ENCODE data around the gene STK35. TPM values are rescaled to one million over a fixed set of nuclear protein-coding genes. Genes with fewer than 3 reads are reported as not detected.

STK35 gene
- total and polyA plus RNA-seq, 9 of the 15 experiments (the other 6 are each of a cell fraction or from before 2014, with no cell fraction given), result 1.0 to 11.0 (median 6.3) TPM

- TF ChIP-seq, protein P1, sequence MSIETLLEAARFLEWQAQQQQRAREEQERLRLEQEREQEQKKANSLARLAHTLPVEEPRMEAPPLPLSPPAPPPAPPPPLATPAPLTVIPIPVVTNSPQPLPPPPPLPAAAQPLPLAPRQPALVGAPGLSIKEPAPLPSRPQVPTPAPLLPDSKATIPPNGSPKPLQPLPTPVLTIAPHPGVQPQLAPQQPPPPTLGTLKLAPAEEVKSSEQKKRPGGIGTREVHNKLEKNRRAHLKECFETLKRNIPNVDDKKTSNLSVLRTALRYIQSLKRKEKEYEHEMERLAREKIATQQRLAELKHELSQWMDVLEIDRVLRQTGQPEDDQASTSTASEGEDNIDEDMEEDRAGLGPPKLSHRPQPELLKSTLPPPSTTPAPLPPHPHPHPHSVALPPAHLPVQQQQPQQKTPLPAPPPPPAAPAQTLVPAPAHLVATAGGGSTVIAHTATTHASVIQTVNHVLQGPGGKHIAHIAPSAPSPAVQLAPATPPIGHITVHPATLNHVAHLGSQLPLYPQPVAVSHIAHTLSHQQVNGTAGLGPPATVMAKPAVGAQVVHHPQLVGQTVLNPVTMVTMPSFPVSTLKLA (conservative IDR thresholded peaks at IDR 0.05), result peak; percentile 66 to 81
- TF ChIP-seq ZNF778 (CRISPR knock-in tag; IDR thresholded peaks at IDR 0.05) (no peak), ETV1 (tag; conservative IDR thresholded peaks at IDR 0.05; ENCODE audit: low read depth) (peak; percentile 98), ZBED1 (IDR thresholded peaks at IDR 0.05) (no peak), TOE1 (IDR thresholded peaks at IDR 0.05; ENCODE audit: borderline replicate concordance) (peak; percentile 99), TOE1 (CRISPR knock-in tag; IDR thresholded peaks at IDR 0.05; ENCODE audit: borderline replicate concordance, low read depth) (no peak), MIER1 (IDR thresholded peaks at IDR 0.05; ENCODE audit: low read depth) (peak; percentile 71; the same call in 1 of the 2 replicates), NFIX (CRISPR knock-in tag; IDR thresholded peaks at IDR 0.05; ENCODE audit: low read depth) (no peak), GTF2E2 (tag; IDR thresholded peaks at IDR 0.05) (no peak), POLR2A (conservative IDR thresholded peaks at IDR 0.05) (peak; percentile 80), CREB1 (IDR thresholded peaks at IDR 0.05) (0 out of 2 replicates have a peak, but pooled peaks have one; percentile 15), CREB1 (CRISPR knock-in tag; IDR thresholded peaks at IDR 0.05) (peak; percentile 33; the same call in 1 of the 2 replicates), KLF6 (CRISPR knock-in tag; IDR thresholded peaks at IDR 0.05; ENCODE audit: borderline replicate concordance) (no peak), ELF2 (CRISPR knock-in tag; IDR thresholded peaks at IDR 0.05) (peak; percentile 90), EP400 (IDR thresholded peaks at IDR 0.05) (peak; percentile 70), RB1 (IDR thresholded peaks at IDR 0.05; ENCODE audit: low read depth) (peak; percentile 38; the same call in 1 of the 2 replicates), ZNF830 (CRISPR knock-in tag; IDR thresholded peaks at IDR 0.05) (no peak)
- TF ChIP-seq, protein P2, sequence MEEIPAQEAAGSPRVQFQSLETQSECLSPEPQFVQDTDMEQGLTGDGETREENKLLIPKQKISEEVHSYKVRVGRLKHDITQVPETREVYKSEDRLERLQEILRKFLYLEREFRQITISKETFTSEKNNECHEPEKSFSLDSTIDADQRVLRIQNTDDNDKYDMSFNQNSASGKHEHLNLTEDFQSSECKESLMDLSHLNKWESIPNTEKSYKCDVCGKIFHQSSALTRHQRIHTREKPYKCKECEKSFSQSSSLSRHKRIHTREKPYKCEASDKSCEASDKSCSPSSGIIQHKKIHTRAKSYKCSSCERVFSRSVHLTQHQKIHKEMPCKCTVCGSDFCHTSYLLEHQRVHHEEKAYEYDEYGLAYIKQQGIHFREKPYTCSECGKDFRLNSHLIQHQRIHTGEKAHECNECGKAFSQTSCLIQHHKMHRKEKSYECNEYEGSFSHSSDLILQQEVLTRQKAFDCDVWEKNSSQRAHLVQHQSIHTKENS (CRISPR knock-in tag; IDR thresholded peaks at IDR 0.05), result no peak
- TF ChIP-seq, protein P3, sequence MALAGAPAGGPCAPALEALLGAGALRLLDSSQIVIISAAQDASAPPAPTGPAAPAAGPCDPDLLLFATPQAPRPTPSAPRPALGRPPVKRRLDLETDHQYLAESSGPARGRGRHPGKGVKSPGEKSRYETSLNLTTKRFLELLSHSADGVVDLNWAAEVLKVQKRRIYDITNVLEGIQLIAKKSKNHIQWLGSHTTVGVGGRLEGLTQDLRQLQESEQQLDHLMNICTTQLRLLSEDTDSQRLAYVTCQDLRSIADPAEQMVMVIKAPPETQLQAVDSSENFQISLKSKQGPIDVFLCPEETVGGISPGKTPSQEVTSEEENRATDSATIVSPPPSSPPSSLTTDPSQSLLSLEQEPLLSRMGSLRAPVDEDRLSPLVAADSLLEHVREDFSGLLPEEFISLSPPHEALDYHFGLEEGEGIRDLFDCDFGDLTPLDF (CRISPR knock-in tag; IDR thresholded peaks at IDR 0.05), result no peak
- TF ChIP-seq, protein P4, sequence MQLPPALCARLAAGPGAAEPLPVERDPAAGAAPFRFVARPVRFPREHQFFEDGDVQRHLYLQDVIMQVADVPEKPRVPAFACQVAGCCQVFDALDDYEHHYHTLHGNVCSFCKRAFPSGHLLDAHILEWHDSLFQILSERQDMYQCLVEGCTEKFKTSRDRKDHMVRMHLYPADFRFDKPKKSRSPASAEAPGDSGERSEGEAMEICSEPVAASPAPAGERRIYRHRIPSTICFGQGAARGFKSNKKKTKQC (CRISPR knock-in tag; IDR thresholded peaks at IDR 0.05), result 0 out of 2 replicates have a peak, but pooled peaks have one; percentile 13
- TF ChIP-seq, protein P5, sequence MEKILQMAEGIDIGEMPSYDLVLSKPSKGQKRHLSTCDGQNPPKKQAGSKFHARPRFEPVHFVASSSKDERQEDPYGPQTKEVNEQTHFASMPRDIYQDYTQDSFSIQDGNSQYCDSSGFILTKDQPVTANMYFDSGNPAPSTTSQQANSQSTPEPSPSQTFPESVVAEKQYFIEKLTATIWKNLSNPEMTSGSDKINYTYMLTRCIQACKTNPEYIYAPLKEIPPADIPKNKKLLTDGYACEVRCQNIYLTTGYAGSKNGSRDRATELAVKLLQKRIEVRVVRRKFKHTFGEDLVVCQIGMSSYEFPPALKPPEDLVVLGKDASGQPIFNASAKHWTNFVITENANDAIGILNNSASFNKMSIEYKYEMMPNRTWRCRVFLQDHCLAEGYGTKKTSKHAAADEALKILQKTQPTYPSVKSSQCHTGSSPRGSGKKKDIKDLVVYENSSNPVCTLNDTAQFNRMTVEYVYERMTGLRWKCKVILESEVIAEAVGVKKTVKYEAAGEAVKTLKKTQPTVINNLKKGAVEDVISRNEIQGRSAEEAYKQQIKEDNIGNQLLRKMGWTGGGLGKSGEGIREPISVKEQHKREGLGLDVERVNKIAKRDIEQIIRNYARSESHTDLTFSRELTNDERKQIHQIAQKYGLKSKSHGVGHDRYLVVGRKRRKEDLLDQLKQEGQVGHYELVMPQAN (IDR thresholded peaks at IDR 0.05; ENCODE audit: borderline replicate concordance), result peak; percentile 33; the same call in 1 of the 2 replicates
Measured at GRCh38 chr20:2101865-2102584, 398 bp downstream of the STK35 start (continued).
